HCT116 (cell line): ENCODE data around the gene ESPNL. TPM values are rescaled to one million over a fixed set of nuclear protein-coding genes. Genes with fewer than 3 reads are reported as not detected.

Experiments
- ATAC-seq: fragments of 200-7000 bp; cut with Tn5 transposase; 2 replicates; pipeline ENCODE4 v1.9.1; 2020; ENCODE audit warnings: mild to moderate bottlenecking, moderate library complexity
- BruUV-seq: library from RNA; stranded (reverse); fragments of 400-500 nt; replicated peaks from 2 replicates; lab custom pipeline; 2021; lab: Mats Ljungman, UMichigan
- CTCF ChIA-PET: fragments of 300-600 bp; sonication (Branson Sonifier 250); formaldehyde crosslinking; loops from one replicate; lab custom pipeline; 2021; ENCODE audit warnings: antibody characterized with exemption; lab: Charles Lee
- POLR2A ChIA-PET: fragments of 300-600, 350-600 bp; sonication (Branson Sonifier 250); formaldehyde crosslinking; loops from one replicate; lab custom pipeline; 2021; ENCODE audit warnings: antibody characterized with exemption; lab: Charles Lee
- RAD21 ChIA-PET, 2 experiments: fragments of 300-600 bp; sonication (Branson Sonifier 250); formaldehyde crosslinking; loops; one replicate each; lab custom pipeline; 2023; ENCODE audit warnings: low total read pairs in 2 of 2; ENCODE audit not compliant: uncharacterized antibody in 2 of 2, unreplicated experiment in 2 of 2, low non-redundant PET in 1 of 2; lab: Charles Lee
- DNase-seq: peaks from one replicate; pipeline ENCODE4 v3.0.0-alpha.2; 2010; ENCODE audit warnings: low read depth, low spot score
- H2AFZ ChIP-seq: fragments of 200-600 bp; shearing (Covaris generic), sonication (generic); 2 replicates; pipeline ENCODE4 v1.6.1; 2017; ENCODE audit warnings: low read depth, mixed run types, mixed read lengths, antibody characterized with exemption, low read length; ENCODE audit not compliant: poor library complexity, severe bottlenecking
- H3K27ac ChIP-seq: 2 replicates; pipeline ENCODE4 v1.5.1; 2012; ENCODE audit warnings: low read depth, low read length
- H3K27me3 ChIP-seq: fragments of 200-600 bp; sonication (generic); 2 replicates; pipeline ENCODE4 v1.6.1; 2016; ENCODE audit warnings: mixed run types, low read length, mixed read lengths; ENCODE audit not compliant: insufficient read depth
- H3K36me3 ChIP-seq, 2 experiments: fragments of 200-500 bp in 1 of 2; fragments of 200-600 bp in 1 of 2; sonication (Bioruptor generic) in 1 of 2; sonication (generic) in 1 of 2; 2 replicates each; pipeline versions ENCODE4 v1.5.1 to v1.6.1; 2014 to 2016; ENCODE audit warnings: low read length in 2 of 2, inconsistent platforms in 1 of 2, mixed read lengths in 1 of 2, mixed run types in 1 of 2; ENCODE audit not compliant: insufficient read depth in 2 of 2, control insufficient read depth in 1 of 2
- H3K4me1 ChIP-seq, 2 experiments: fragments of 200-600 bp in 1 of 2; sonication (generic) in 1 of 2; 2 replicates each; pipeline versions ENCODE4 v1.5.1 to v1.6.1; 2012 to 2017; ENCODE audit warnings: low read length in 2 of 2, inconsistent platforms in 1 of 2, mild to moderate bottlenecking in 1 of 2, mixed read lengths in 1 of 2, mixed run types in 1 of 2, moderate library complexity in 1 of 2; ENCODE audit not compliant: insufficient read depth in 2 of 2, control insufficient read depth in 1 of 2
- H3K4me2 ChIP-seq: fragments of 200-600 bp; sonication (generic); 2 replicates; pipeline ENCODE4 v1.6.1; 2017; ENCODE audit warnings: mixed run types, low read length, mixed read lengths
- H3K4me3 ChIP-seq, 2 experiments: fragments of 200-600 bp in 1 of 2; sonication (generic) in 1 of 2; replicated peaks in 1 of 2; 2 replicates each; pipeline ENCODE4 v1.5.1; 2011 to 2016; ENCODE audit warnings: low read length in 2 of 2, control low read depth in 1 of 2, low read depth in 1 of 2, mild to moderate bottlenecking in 1 of 2, mixed read lengths in 1 of 2, mixed run types in 1 of 2
- H3K79me2 ChIP-seq: fragments of 200-600 bp; sonication (generic); 2 replicates; pipeline ENCODE4 v1.6.1; 2017; ENCODE audit warnings: mild to moderate bottlenecking, mixed run types, low read length, moderate library complexity, mixed read lengths; ENCODE audit not compliant: insufficient read depth
- H3K9ac ChIP-seq: fragments of 200-600 bp; sonication (generic); 2 replicates; pipeline ENCODE4 v1.6.1; 2016; ENCODE audit warnings: low read length, mixed read lengths
- H3K9me2 ChIP-seq: fragments of 200-600 bp; sonication (generic), shearing (Covaris generic); 2 replicates; pipeline ENCODE4 v1.6.1; 2017; ENCODE audit warnings: mixed run types, mild to moderate bottlenecking, moderate library complexity; ENCODE audit not compliant: insufficient read depth
- H3K9me3 ChIP-seq, 2 experiments: fragments of 200-500 bp in 1 of 2; fragments of 200-600 bp in 1 of 2; sonication (Bioruptor generic) in 1 of 2; sonication (generic) in 1 of 2; 2 replicates each; pipeline ENCODE4 v1.6.1; 2014 to 2017; ENCODE audit warnings: low read length in 2 of 2, mixed read lengths in 2 of 2, inconsistent platforms in 1 of 2, low read depth in 1 of 2, mild to moderate bottlenecking in 1 of 2, mixed run types in 1 of 2, moderate library complexity in 1 of 2; ENCODE audit not compliant: control insufficient read depth in 1 of 2, insufficient read depth in 1 of 2
- H4K20me1 ChIP-seq: fragments of 200-600 bp; sonication (generic), shearing (Covaris generic); 2 replicates; pipeline ENCODE4 v1.6.1; 2017; ENCODE audit warnings: mixed run types, mild to moderate bottlenecking, moderate library complexity; ENCODE audit not compliant: insufficient read depth
- CTCF ChIP-seq, 3 experiments: fragments of 200-600 bp in 1 of 3; sonication (generic) in 1 of 3; IDR thresholded peaks in 2 of 3; conservative IDR thresholded peaks in 1 of 3; 2 replicates each; pipeline ENCODE4 v1.5.1; 2012 to 2017; ENCODE audit warnings: low read depth in 2 of 3, low read length in 2 of 3, antibody characterized with exemption in 1 of 3, borderline replicate concordance in 1 of 3, control low read depth in 1 of 3, mild to moderate bottlenecking in 1 of 3, mixed read lengths in 1 of 3, mixed run types in 1 of 3, moderate library complexity in 1 of 3; ENCODE audit not compliant: insufficient read depth in 1 of 3
- POLR2A ChIP-seq: IDR thresholded peaks from 2 replicates; pipeline ENCODE4 v1.7.0; 2011; ENCODE audit warnings: borderline replicate concordance; ENCODE audit not compliant: insufficient read depth, insufficient read length; ENCODE audit errors: extremely low read depth
- REST ChIP-seq: IDR thresholded peaks from 2 replicates; pipeline ENCODE4 v1.6.1; 2012; ENCODE audit warnings: low read depth
- SP1 ChIP-seq: IDR thresholded peaks from 2 replicates; pipeline ENCODE4 v1.6.1; 2012; ENCODE audit warnings: low read depth
- ZNF274 ChIP-seq: fragments of 200-500 bp; sonication (Bioruptor generic); IDR thresholded peaks from 2 replicates; pipeline ENCODE4 v1.6.1; 2014; ENCODE audit warnings: mild to moderate bottlenecking, low read depth, low read length, inconsistent platforms
- intact Hi-C: fragments of 100-400 bp; cut with micrococcal nuclease; formaldehyde crosslinking; loops from 2 replicates; pipeline ENCODE4 v1.10.0; 2022
- total RNA-seq: library from RNA; stranded (reverse); gene quantifications from one replicate; pipeline ENCODE4 v1.2.1, GENCODE V29; 2021; ENCODE audit not compliant: unreplicated experiment

Gene ESPNL
- total RNA-seq, 1 experiment from 2014 or later, result 0.22 TPM

DNA sequence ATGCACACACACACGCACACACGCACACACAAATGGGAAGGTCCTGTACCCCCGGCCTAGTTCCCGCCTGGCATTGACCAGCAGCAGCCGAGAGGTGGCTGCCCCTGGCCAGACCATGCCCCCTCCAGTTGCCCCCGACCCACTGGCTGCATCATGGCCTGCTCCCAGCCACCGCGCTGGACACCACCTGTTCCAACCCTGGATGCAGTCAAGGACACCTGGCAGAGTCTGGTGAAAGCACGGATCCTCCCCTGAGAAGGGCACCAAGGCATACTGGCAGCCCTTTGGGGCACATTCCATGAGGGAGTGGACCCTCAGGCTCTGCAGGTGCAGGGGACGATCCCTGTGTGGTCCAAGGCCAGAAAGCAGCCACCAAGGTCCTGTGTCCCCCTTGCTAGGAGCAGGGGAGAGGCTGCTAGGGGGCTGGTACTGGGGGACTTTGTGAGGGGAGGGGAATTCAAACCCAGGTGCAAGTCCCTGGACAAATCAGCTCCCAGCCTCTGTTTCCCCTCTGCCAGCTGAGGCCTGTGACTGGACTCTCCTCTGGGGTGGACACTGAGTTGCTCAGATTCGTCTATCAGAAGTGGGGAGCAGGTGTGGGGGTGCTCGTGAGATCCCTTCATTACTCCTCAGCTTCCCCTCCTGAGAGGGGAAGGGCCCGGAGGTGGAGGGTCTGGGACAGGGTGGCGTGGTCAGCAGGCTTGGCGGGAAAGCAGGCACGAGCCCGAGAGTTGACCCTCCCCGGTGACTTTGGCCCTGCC, 3.5 kb downstream of the ESPNL start:
- Histone ChIP-seq H3K9ac (no peak overlapping the region), H3K4me2 (no peak overlapping the region), H2AFZ (no peak overlapping the region), H4K20me1 (no peaks in the 10 kb centered on the region), H3K27ac (no peak overlapping the region), H3K79me2 (no peaks in the 10 kb centered on the region), H3K9me2 (no peaks in the 10 kb centered on the region), H3K9me3 (no peaks in the 10 kb centered on the region)
- intact Hi-C loops, result no loop called here
- ATAC-seq, result no peak
- RAD21 ChIA-PET, result no interaction called here
- TF ChIP-seq REST (no peak), SP1 (no peak), CTCF (IDR thresholded peaks at IDR 0.05 in 2 of 3, conservative IDR thresholded peaks at IDR 0.05 in 1 of 3; ENCODE audit: borderline replicate concordance in 1 of 3, insufficient read depth in 1 of 3, low read depth in 2 of 3, low read length in 2 of 3) (no peak), POLR2A (no peak), ZNF274 (no peak)
- TF ChIP-seq, all 23 proteins: peak for 0
- peaks cover 5 to 10% of the 10 kb centered on the region in 2 experiments; a peak in 3 of 4 replicates for H3K4me1 ChIP-seq
- POLR2A ChIA-PET, result no interaction called here
- no peaks in the 10 kb centered on the region for H3K27me3 ChIP-seq
- BruUV-seq, result no TSS peak
- CTCF ChIA-PET, result no interaction called here
- no peaks in the 10 kb centered on the region for H3K36me3 ChIP-seq
- H3K4me3 ChIP-seq, result no peak overlapping the region
- DNase-seq, result no peak
